ENCODE results near the gene STAT4.
A peak's percentile ranks its signal among the peaks of the same experiment; 100 is the strongest.

DNA sequence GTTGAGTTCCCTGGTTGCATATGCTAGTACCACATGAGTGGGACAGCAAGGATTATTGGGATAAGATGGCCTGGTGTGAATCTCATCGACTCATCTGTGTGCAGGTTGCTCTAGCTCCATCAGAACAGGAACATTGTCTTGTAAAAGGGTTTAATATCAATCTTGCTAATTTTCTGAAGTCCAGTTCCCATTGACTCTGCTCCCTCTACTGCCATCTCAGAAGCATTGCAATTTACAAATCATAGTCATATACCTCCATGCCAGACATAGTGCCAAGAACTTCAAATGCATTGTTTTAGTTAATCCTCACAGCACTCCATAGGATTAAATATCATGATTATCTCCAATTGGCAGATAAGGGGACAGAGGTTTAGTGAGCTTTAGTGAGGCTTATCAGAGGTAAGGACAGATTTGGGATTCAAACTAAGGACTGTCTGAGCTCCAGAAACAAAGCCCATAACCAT, 4.8 kb upstream of the STAT4 start:
- TF ChIP-seq CTCF (tag by site-specific recombination; IDR thresholded peaks at IDR 0.05) (no peak), ZBTB26 (tag by site-specific recombination; optimal IDR thresholded peaks at IDR 0.05) (no peak), HOXD13 (CRISPR knock-in tag; IDR thresholded peaks at IDR 0.05; ENCODE audit: borderline replicate concordance) (no peak), REPIN1 (tag by site-specific recombination; IDR thresholded peaks at IDR 0.05; ENCODE audit: low read depth) (no peak), ZNF658 (tag by site-specific recombination; IDR thresholded peaks at IDR 0.05) (no peak), ZNF416 (tag by site-specific recombination; IDR thresholded peaks at IDR 0.05) (no peak), ZNF629 (tag by site-specific recombination; IDR thresholded peaks at IDR 0.05) (no peak), TSHZ1 (tag by site-specific recombination; IDR thresholded peaks at IDR 0.05; ENCODE audit: borderline replicate concordance) (no peak), ZNF654 (tag by site-specific recombination; IDR thresholded peaks at IDR 0.05; ENCODE audit: low read depth) (peak; percentile 54), SP2 (tag by site-specific recombination; IDR thresholded peaks at IDR 0.05) (no peak), ZNF501 (tag by site-specific recombination; IDR thresholded peaks at IDR 0.05) (no peak), ZNF701 (tag by site-specific recombination; IDR thresholded peaks at IDR 0.05) (no peak), ZNF274 (IDR thresholded peaks at IDR 0.05; ENCODE audit: low read length) (no peak), ZNF274 (tag by site-specific recombination; IDR thresholded peaks at IDR 0.05; ENCODE audit: borderline replicate concordance) (no peak)

Measured in HEK293 (cell line).